HEK293 (cell line): ENCODE data around the gene SLAMF8.

Source experiments
- CTCF ChIA-PET: fragments of 350-600 bp; formaldehyde crosslinking; extraction: SDS; loops from one replicate; lab custom pipeline; 2021; ENCODE audit warnings: antibody characterized with exemption; lab: Yijun Ruan, JAX
- POLR2A ChIA-PET: fragments of 300-600 bp; formaldehyde crosslinking; extraction: SDS; loops from one replicate; lab custom pipeline; 2020; ENCODE audit warnings: antibody characterized with exemption, inconsistent platforms; lab: Yijun Ruan, JAX
- H3K27ac ChIP-seq: fragments of 200-500 bp; sonication (Bioruptor generic); 2 replicates; pipeline ENCODE4 v1.5.1; 2014; ENCODE audit warnings: low read depth, low read length, control low read depth, inconsistent platforms; ENCODE audit errors: extremely low read depth
- H3K36me3 ChIP-seq, 2 experiments: fragments of 200-500 bp in 1 of 2; sonication (Bioruptor generic) in 1 of 2; 1 replicate in 1 of 2; 2 replicates in 1 of 2; pipeline ENCODE4 v1.5.1; 2014 to 2017; ENCODE audit warnings: inconsistent platforms in 2 of 2, low read length in 2 of 2; ENCODE audit not compliant: control insufficient read depth in 2 of 2, insufficient read depth in 1 of 2
- H3K4me1 ChIP-seq: fragments of 200-500 bp; sonication (Bioruptor generic); 2 replicates; pipeline ENCODE4 v1.5.1; 2014; ENCODE audit warnings: mild to moderate bottlenecking, low read length, inconsistent platforms; ENCODE audit not compliant: control insufficient read depth, insufficient read depth
- H3K4me3 ChIP-seq: 2 replicates; pipeline ENCODE4 v1.5.1; 2011; ENCODE audit warnings: low read depth, mild to moderate bottlenecking, control low read depth, low read length, moderate library complexity
- H3K9me3 ChIP-seq: fragments of 200-500 bp; sonication (Bioruptor generic); 2 replicates; pipeline ENCODE4 v1.5.1; 2014; ENCODE audit warnings: low read depth, low read length, inconsistent platforms; ENCODE audit not compliant: control insufficient read depth, insufficient read depth
- HOXC10 ChIP-seq: sonication (generic); formaldehyde crosslinking; IDR thresholded peaks from 2 replicates; pipeline ENCODE4 v1.8.1; 2023; ENCODE audit warnings: mild to moderate bottlenecking, missing genetic modification reagents
- OVOL3 ChIP-seq: fragments of 450-650 bp; formaldehyde crosslinking; IDR thresholded peaks from 2 replicates; pipeline ENCODE4 v1.5.1; 2016; ENCODE audit warnings: missing biosample characterization, missing genetic modification characterization
- REPIN1 ChIP-seq: fragments of 450-650 bp; formaldehyde crosslinking; IDR thresholded peaks from 2 replicates; pipeline ENCODE4 v1.5.1; 2017; ENCODE audit warnings: missing biosample characterization, missing genetic modification characterization, low read depth
- ZNF121 ChIP-seq: fragments of 450-650 bp; formaldehyde crosslinking; IDR thresholded peaks from 2 replicates; pipeline ENCODE4 v1.5.1; 2016; ENCODE audit warnings: missing biosample characterization, missing genetic modification characterization
- ZNF239 ChIP-seq: fragments of 450-650 bp; formaldehyde crosslinking; IDR thresholded peaks from 2 replicates; pipeline ENCODE4 v1.5.1; 2016; ENCODE audit warnings: missing biosample characterization, missing genetic modification characterization
- ZNF433 ChIP-seq: fragments of 450-650 bp; formaldehyde crosslinking; IDR thresholded peaks from 2 replicates; pipeline ENCODE4 v1.5.1; 2016; ENCODE audit warnings: missing biosample characterization, missing genetic modification characterization, low read depth
- ZNF548 ChIP-seq: fragments of 450-650 bp; formaldehyde crosslinking; IDR thresholded peaks from 2 replicates; pipeline ENCODE4 v1.5.1; 2016; ENCODE audit warnings: missing biosample characterization, missing genetic modification characterization
- ZNF555 ChIP-seq: fragments of 450-650 bp; formaldehyde crosslinking; conservative IDR thresholded peaks from 2 replicates; pipeline ENCODE4 v1.5.1; 2017; ENCODE audit warnings: missing biosample characterization, mild to moderate bottlenecking, missing genetic modification characterization, inconsistent platforms
- ZNF558 ChIP-seq: fragments of 450-650 bp; formaldehyde crosslinking; IDR thresholded peaks from 2 replicates; pipeline ENCODE4 v1.5.1; 2016; ENCODE audit warnings: missing biosample characterization, missing genetic modification characterization
- TF ChIP-seq, protein P1 (sequence below): fragments of 450-650 bp; IDR thresholded peaks from 2 replicates; pipeline ENCODE4 v1.5.1; 2018; ENCODE audit warnings: missing biosample characterization, mild to moderate bottlenecking, missing genetic modification characterization
- TF ChIP-seq, protein P2 (sequence below): fragments of 450-650 bp; formaldehyde crosslinking; IDR thresholded peaks from 2 replicates; pipeline ENCODE4 v1.5.1; 2016; ENCODE audit warnings: missing biosample characterization, missing genetic modification characterization
- TF ChIP-seq, protein P3 (sequence below): IDR thresholded peaks from 2 replicates; pipeline ENCODE4 v1.6.1; 2011; ENCODE audit warnings: mild to moderate bottlenecking, low read depth, low read length, borderline replicate concordance
- TF ChIP-seq, protein P4 (sequence below): fragments of 450-650 bp; formaldehyde crosslinking; IDR thresholded peaks from 2 replicates; pipeline ENCODE4 v1.5.1; 2017; ENCODE audit warnings: missing biosample characterization, missing genetic modification characterization
- TF ChIP-seq, protein P5 (sequence below): fragments of 450-650 bp; formaldehyde crosslinking; IDR thresholded peaks from 2 replicates; pipeline ENCODE4 v1.5.1; 2016; ENCODE audit warnings: missing biosample characterization, missing genetic modification characterization

Gene SLAMF8

DNA sequence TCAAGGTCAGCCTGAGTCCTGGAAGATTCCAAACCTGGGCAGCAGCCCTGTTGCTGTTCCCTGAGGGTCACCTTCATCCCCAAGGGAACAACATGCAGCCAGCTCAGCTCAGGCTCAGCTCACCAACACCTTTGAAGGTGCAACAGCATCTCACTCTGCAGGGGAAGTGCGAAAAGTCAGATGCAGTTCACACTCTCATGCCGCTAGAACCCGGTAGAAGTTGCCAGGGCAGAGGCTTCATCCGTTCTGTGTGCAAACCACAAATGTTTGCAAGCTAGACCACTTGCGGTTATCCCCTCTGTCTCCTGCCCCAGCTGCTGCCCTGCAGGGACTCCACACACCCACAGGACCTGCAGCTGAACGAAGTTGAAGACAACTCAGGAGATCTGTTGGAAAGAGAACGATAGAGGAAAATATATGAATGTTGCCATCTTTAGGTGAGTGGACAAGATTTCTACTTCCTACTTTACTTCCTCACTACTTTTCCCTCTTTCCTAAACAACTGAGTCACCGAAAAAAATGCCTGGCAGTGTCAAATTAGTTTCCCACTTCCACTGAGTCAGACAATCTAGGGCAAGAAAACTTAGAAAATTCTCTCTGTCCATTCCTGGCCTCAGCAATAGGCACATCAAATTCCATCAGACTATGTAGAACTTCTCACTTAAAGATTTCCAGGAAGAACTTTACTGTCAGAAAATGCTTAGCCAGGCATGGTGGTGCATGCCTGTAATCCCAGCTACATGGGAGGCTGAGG lies 26.3 kb upstream of the SLAMF8 start (continued):
- TF ChIP-seq ZNF121 = no peak
- TF ChIP-seq, protein P1, sequence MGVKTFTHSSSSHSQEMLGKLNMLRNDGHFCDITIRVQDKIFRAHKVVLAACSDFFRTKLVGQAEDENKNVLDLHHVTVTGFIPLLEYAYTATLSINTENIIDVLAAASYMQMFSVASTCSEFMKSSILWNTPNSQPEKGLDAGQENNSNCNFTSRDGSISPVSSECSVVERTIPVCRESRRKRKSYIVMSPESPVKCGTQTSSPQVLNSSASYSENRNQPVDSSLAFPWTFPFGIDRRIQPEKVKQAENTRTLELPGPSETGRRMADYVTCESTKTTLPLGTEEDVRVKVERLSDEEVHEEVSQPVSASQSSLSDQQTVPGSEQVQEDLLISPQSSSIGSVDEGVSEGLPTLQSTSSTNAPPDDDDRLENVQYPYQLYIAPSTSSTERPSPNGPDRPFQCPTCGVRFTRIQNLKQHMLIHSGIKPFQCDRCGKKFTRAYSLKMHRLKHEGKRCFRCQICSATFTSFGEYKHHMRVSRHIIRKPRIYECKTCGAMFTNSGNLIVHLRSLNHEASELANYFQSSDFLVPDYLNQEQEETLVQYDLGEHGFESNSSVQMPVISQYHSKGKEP (tag by site-specific recombination) = no peak

DNA sequence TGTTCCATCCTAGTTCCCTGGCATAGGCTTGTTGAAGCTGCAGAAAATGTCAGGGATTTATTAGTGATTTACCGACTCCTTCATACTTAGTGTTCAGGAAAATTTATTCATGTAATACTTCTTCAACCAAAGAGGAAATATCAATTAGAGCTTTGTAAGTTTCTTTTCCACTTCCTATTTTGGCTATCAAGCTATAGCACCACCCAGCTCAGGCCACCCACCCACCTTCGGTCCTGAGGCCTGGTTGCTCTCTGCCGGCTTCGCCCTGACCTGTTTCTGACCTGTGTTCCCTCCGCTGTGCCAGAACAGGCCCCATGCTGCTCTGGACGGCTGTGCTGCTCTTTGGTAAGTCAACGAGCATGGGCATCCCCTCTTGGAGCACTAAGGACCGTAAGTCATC lies 24.6 kb upstream of the SLAMF8 start, which contains the start of gene FCRL6:
Gene FCRL6, plus strand, starts transcription at position 250 of the 400 bp plus-strand sequence. Its CDS starts 65 bp downstream, at position 315.
- H3K36me3 ChIP-seq = no peaks in the 10 kb centered on the region
- no peak within 1 kb of the TSS for H3K4me3 ChIP-seq
- H3K27ac ChIP-seq = no peak within 1 kb of the TSS
- CTCF ChIA-PET = interaction anchor here (0.6 to 18.7 kb wide), 9 partner anchors 10 to 1677 kb away, joined by 3 to 415 read pairs (median 3); no protein-coding TSS in a partner anchor
- TF ChIP-seq, protein P1 (tag by site-specific recombination) = no peak
- TF ChIP-seq ZNF555 (tag by site-specific recombination) (no peak), ZNF558 (no peak), REPIN1 (tag by site-specific recombination) (no peak), OVOL3 (no peak), ZNF433 (tag by site-specific recombination) (no peak), ZNF239 (no peak), ZNF548 (tag by site-specific recombination) (no peak), HOXC10 (CRISPR knock-in tag) (no peak)
- TF ChIP-seq, protein P2, sequence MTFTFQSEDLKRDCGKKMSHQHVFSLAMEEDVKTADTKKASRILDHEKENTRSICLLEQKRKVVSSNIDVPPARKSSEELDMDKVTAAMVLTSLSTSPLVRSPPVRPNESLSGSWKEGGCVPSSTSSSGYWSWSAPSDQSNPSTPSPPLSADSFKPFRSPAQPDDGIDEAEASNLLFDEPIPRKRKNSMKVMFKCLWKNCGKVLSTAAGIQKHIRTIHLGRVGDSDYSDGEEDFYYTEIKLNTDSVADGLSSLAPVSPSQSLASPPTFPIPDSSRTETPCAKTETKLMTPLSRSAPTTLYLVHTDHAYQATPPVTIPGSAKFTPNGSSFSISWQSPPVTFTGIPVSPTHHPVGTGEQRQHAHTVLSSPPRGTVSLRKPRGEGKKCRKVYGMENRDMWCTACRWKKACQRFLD = no peak
- TF ChIP-seq, protein P3, sequence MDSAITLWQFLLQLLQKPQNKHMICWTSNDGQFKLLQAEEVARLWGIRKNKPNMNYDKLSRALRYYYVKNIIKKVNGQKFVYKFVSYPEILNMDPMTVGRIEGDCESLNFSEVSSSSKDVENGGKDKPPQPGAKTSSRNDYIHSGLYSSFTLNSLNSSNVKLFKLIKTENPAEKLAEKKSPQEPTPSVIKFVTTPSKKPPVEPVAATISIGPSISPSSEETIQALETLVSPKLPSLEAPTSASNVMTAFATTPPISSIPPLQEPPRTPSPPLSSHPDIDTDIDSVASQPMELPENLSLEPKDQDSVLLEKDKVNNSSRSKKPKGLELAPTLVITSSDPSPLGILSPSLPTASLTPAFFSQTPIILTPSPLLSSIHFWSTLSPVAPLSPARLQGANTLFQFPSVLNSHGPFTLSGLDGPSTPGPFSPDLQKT = no peak
- TF ChIP-seq, protein P4, sequence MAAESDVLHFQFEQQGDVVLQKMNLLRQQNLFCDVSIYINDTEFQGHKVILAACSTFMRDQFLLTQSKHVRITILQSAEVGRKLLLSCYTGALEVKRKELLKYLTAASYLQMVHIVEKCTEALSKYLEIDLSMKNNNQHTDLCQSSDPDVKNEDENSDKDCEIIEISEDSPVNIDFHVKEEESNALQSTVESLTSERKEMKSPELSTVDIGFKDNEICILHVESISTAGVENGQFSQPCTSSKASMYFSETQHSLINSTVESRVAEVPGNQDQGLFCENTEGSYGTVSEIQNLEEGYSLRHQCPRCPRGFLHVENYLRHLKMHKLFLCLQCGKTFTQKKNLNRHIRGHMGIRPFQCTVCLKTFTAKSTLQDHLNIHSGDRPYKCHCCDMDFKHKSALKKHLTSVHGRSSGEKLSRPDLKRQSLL (tag by site-specific recombination) = no peak
- TF ChIP-seq, protein P5, sequence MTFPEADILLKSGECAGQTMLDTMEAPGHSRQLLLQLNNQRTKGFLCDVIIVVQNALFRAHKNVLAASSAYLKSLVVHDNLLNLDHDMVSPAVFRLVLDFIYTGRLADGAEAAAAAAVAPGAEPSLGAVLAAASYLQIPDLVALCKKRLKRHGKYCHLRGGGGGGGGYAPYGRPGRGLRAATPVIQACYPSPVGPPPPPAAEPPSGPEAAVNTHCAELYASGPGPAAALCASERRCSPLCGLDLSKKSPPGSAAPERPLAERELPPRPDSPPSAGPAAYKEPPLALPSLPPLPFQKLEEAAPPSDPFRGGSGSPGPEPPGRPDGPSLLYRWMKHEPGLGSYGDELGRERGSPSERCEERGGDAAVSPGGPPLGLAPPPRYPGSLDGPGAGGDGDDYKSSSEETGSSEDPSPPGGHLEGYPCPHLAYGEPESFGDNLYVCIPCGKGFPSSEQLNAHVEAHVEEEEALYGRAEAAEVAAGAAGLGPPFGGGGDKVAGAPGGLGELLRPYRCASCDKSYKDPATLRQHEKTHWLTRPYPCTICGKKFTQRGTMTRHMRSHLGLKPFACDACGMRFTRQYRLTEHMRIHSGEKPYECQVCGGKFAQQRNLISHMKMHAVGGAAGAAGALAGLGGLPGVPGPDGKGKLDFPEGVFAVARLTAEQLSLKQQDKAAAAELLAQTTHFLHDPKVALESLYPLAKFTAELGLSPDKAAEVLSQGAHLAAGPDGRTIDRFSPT (tag by site-specific recombination) = no peak
- H3K4me1 ChIP-seq = no peaks in the 10 kb centered on the region
- H3K9me3 ChIP-seq = no peaks in the 10 kb centered on the region
- POLR2A ChIA-PET = no interaction called here
